HepG2 (cell line): Measurements from ENCODE around the gene TWNK.

Experiments
- CHD2 ChIP-seq: IDR thresholded peaks from 2 replicates; pipeline ENCODE4 v1.6.1; 2011; ENCODE audit warnings: low read depth, low read length, improper control_type of control experiment
- NFE2L1 ChIP-seq: sonication (generic); formaldehyde crosslinking; IDR thresholded peaks from 2 replicates; pipeline ENCODE4 v1.4.0; 2020; ENCODE audit warnings: missing genetic modification reagents, mild to moderate bottlenecking, borderline replicate concordance
- POLR2A ChIP-seq, 2 experiments: IDR thresholded peaks; 2 replicates each; pipeline ENCODE4 v1.6.1; 2011; ENCODE audit warnings: low read depth in 2 of 2, low read length in 2 of 2, mild to moderate bottlenecking in 1 of 2, moderate library complexity in 1 of 2; ENCODE audit not compliant: insufficient read depth in 1 of 2
- ZNF496 ChIP-seq: sonication (generic); formaldehyde crosslinking; IDR thresholded peaks from 2 replicates; pipeline ENCODE4 v1.8.1; 2023; ENCODE audit warnings: mild to moderate bottlenecking, moderate library complexity, missing genetic modification reagents; ENCODE audit not compliant: insufficient replicate concordance
- TF ChIP-seq, protein P1 (sequence below): sonication (generic); formaldehyde crosslinking; IDR thresholded peaks from 2 replicates; pipeline ENCODE4 v1.8.0; 2022; ENCODE audit warnings: mild to moderate bottlenecking, missing genetic modification reagents; ENCODE audit not compliant: insufficient replicate concordance
- TF ChIP-seq, protein P2 (sequence below): sonication (generic); formaldehyde crosslinking; IDR thresholded peaks from 2 replicates; pipeline ENCODE4 v1.4.0; 2020; ENCODE audit warnings: missing genetic modification reagents

DNA sequence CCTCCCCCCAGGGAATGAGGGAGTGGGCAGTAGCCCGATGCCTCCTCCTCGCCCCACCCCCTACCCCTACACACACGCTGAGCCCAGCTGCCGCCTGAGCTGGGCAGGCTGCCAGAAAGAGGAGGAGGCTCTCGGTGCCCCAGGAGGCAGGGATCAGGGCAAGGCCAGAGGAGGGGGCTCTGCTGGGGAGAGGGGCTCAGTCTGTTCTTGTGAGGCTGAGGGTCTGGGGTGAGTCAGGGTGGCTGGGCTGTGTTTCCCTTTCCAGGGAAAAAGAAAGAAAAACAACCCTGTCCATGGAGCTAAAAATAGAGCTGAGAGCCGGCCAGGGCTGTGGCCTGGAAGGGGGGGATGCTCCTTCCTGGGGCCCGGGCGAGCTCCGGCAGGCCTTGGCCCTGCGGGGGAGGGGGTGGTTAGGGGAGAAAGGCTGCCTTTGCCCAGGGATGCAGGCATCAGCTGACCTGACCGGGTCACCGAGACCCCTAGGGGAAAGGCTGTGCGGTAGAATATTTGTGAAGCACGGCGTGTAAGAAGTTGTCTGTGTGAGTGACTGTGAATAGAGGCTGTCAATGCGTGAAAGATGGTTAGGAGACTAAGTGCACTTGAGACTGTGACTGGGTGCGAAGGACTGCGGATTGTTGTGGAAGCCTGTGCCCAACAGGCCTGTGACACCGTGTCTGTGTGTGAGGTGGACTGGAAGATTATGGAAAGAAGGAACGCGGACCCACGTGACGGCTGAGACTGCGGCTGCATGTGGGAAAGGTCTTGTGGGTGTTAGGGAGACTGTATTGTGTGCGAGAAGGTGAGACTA, 11.0 kb downstream of the TWNK start:
- TF ChIP-seq CHD2 (no peak), POLR2A (IDR thresholded peaks at IDR 0.05; ENCODE audit: insufficient read depth in 1 of 2, low read depth in 2 of 2, low read length in 2 of 2) (no peak), ZNF496 (CRISPR knock-in tag) (no peak), NFE2L1 (CRISPR knock-in tag) (no peak)
- TF ChIP-seq, protein P1, sequence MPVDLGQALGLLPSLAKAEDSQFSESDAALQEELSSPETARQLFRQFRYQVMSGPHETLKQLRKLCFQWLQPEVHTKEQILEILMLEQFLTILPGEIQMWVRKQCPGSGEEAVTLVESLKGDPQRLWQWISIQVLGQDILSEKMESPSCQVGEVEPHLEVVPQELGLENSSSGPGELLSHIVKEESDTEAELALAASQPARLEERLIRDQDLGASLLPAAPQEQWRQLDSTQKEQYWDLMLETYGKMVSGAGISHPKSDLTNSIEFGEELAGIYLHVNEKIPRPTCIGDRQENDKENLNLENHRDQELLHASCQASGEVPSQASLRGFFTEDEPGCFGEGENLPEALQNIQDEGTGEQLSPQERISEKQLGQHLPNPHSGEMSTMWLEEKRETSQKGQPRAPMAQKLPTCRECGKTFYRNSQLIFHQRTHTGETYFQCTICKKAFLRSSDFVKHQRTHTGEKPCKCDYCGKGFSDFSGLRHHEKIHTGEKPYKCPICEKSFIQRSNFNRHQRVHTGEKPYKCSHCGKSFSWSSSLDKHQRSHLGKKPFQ (CRISPR knock-in tag): peak; percentile 2
- TF ChIP-seq, protein P2, sequence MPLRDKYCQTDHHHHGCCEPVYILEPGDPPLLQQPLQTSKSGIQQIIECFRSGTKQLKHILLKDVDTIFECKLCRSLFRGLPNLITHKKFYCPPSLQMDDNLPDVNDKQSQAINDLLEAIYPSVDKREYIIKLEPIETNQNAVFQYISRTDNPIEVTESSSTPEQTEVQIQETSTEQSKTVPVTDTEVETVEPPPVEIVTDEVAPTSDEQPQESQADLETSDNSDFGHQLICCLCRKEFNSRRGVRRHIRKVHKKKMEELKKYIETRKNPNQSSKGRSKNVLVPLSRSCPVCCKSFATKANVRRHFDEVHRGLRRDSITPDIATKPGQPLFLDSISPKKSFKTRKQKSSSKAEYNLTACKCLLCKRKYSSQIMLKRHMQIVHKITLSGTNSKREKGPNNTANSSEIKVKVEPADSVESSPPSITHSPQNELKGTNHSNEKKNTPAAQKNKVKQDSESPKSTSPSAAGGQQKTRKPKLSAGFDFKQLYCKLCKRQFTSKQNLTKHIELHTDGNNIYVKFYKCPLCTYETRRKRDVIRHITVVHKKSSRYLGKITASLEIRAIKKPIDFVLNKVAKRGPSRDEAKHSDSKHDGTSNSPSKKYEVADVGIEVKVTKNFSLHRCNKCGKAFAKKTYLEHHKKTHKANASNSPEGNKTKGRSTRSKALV (CRISPR knock-in tag): no peak
